ENCODE measurements around the gene PARD3.
A peak's percentile ranks its signal among the peaks of the same experiment; 100 is the strongest.

Gene PARD3

DNA sequence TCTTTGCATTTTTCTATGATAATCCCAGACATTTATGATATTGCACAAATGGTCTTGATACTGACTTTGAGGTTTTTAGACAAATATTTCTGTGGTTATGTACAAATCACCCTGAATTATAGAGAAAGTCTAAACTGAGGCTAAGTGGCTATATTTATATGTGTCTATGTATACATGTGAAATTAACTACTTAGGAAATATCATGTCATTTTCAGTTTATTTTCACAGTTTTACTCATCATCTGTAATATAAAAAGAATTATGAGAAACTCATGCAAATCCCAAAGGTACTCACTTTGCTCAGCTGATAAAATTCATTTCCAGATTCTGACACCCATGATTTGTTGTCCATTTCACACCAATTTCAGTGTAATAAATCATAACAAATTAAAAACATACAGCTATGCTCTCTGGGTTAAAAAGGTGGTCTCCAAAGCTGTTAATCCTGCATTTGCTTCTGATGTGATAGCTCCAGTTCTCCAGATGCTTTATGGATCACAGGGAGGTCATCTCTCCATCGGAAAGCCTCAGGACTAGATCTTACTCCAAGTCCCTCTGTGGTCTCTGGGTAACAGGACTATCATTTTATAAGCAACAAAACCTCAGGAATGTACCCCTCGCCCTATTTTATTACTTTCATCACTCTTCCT lies 673.9 kb downstream of the PARD3 start:
- TF ChIP-seq, protein P1, sequence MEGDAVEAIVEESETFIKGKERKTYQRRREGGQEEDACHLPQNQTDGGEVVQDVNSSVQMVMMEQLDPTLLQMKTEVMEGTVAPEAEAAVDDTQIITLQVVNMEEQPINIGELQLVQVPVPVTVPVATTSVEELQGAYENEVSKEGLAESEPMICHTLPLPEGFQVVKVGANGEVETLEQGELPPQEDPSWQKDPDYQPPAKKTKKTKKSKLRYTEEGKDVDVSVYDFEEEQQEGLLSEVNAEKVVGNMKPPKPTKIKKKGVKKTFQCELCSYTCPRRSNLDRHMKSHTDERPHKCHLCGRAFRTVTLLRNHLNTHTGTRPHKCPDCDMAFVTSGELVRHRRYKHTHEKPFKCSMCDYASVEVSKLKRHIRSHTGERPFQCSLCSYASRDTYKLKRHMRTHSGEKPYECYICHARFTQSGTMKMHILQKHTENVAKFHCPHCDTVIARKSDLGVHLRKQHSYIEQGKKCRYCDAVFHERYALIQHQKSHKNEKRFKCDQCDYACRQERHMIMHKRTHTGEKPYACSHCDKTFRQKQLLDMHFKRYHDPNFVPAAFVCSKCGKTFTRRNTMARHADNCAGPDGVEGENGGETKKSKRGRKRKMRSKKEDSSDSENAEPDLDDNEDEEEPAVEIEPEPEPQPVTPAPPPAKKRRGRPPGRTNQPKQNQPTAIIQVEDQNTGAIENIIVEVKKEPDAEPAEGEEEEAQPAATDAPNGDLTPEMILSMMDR (IDR thresholded peaks at IDR 0.05; ENCODE audit: insufficient read depth, low read length, poor library complexity, severe bottlenecking): no peak
- peak; percentile 64 for DNase-seq (ENCODE audit: extremely low read depth, insufficient read length)
- Histone ChIP-seq H3K4me3 (replicated peaks; ENCODE audit: low read depth, low read length) (no peak overlapping the region), H3K27me3 (replicated peaks; ENCODE audit: control insufficient read depth, insufficient read depth, low read length) (no peaks in the 10 kb centered on the region), H3K36me3 (ENCODE audit: control insufficient read depth, insufficient read depth, low read length) (no peaks in the 10 kb centered on the region)

GRCh38 chr10:34139559-34139958 lies 675.5 kb downstream of the PARD3 start:
- Histone ChIP-seq H3K4me3 (replicated peaks; ENCODE audit: low read depth, low read length) (no peak overlapping the region), H3K27me3 (replicated peaks; ENCODE audit: control insufficient read depth, insufficient read depth, low read length) (no peaks in the 10 kb centered on the region), H3K36me3 (ENCODE audit: control insufficient read depth, insufficient read depth, low read length) (no peaks in the 10 kb centered on the region)
- TF ChIP-seq, protein P1 (IDR thresholded peaks at IDR 0.05; ENCODE audit: insufficient read depth, low read length, poor library complexity, severe bottlenecking): no peak
- no peak for DNase-seq (ENCODE audit: extremely low read depth, insufficient read length)

DNA sequence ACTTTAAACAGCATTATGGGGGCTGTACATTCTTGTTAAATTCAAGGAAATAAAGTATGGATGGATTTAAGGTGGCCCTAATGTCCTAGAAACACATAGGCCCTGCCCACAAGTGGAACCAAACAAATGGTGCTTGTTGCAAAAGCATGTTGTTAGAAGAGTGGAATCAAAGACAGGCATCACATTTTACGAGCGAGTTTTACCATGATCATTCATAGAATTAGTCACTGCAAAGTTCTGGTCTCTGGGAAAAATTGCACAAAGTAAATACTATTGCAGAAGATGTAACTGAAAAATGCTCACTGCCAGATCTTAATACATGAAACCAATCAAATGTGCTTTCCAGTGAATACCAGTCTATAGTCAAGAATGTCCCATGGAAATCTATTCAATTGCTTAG lies 677.1 kb downstream of the PARD3 start:
- H3K36me3 ChIP-seq (ENCODE audit: control insufficient read depth, insufficient read depth, low read length): no peaks in the 10 kb centered on the region
- H3K4me3 ChIP-seq (replicated peaks; ENCODE audit: low read depth, low read length): no peak overlapping the region
- no peak for DNase-seq (ENCODE audit: extremely low read depth, insufficient read length)
- TF ChIP-seq, protein P1 (IDR thresholded peaks at IDR 0.05; ENCODE audit: insufficient read depth, low read length, poor library complexity, severe bottlenecking): no peak
- H3K27me3 ChIP-seq (replicated peaks; ENCODE audit: control insufficient read depth, insufficient read depth, low read length): no peaks in the 10 kb centered on the region

DNA sequence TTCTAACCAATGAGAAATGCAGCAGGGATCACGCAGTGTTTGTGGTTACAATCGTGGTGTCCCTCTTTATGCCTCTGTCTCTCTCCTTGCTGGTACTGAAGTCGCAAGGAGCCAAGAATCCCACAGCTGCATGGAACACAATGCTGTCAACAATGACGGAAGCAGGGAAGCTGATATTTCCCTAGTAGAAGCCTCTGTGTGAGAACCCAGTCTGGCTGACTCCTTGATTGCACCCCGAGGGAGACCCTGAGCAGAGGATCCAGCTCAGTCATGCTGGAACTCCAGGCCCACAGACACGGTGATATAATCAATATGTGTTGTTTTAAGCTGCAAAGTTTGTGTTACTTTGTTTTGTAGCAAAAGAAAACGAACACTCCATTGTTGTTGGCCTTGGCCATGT lies 677.9 kb downstream of the PARD3 start:
- H3K36me3 ChIP-seq (ENCODE audit: control insufficient read depth, insufficient read depth, low read length): no peaks in the 10 kb centered on the region
- no peak for DNase-seq (ENCODE audit: extremely low read depth, insufficient read length)
- no peaks in the 10 kb centered on the region for H3K27me3 ChIP-seq (replicated peaks; ENCODE audit: control insufficient read depth, insufficient read depth, low read length)
- no peak overlapping the region for H3K4me3 ChIP-seq (replicated peaks; ENCODE audit: low read depth, low read length)
- TF ChIP-seq, protein P1 (IDR thresholded peaks at IDR 0.05; ENCODE audit: insufficient read depth, low read length, poor library complexity, severe bottlenecking): no peak

DNA sequence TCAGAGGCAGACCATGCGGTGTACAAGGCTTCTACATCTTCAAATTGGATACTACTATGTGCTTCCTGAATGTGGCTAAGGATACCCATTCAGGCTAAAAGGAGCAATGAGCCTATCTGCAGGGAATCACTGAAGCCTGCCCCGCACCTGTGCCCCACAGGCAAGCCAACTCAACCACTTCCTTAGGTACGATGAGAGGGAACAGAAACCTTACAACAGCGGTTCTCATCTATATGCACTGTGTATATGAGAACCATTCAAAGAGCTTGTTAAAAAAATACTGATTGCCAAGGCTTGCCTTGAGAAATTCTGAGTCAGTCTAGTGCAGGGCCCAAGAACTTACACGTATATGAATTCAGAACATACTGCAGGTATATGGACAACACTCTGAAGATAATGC lies 679.6 kb downstream of the PARD3 start:
- Histone ChIP-seq H3K4me3 (replicated peaks; ENCODE audit: low read depth, low read length) (no peak overlapping the region), H3K27me3 (replicated peaks; ENCODE audit: control insufficient read depth, insufficient read depth, low read length) (no peaks in the 10 kb centered on the region), H3K36me3 (ENCODE audit: control insufficient read depth, insufficient read depth, low read length) (no peaks in the 10 kb centered on the region)
- TF ChIP-seq, protein P1 (IDR thresholded peaks at IDR 0.05; ENCODE audit: insufficient read depth, low read length, poor library complexity, severe bottlenecking): no peak
- peak; percentile 46 for DNase-seq (ENCODE audit: extremely low read depth, insufficient read length)

- Histone ChIP-seq H3K4me3 (replicated peaks; ENCODE audit: low read depth, low read length) (no peak overlapping the region), H3K36me3 (ENCODE audit: control insufficient read depth, insufficient read depth, low read length) (no peaks in the 10 kb centered on the region), H3K27me3 (replicated peaks; ENCODE audit: control insufficient read depth, insufficient read depth, low read length) (no peaks in the 10 kb centered on the region)
- DNase-seq (ENCODE audit: extremely low read depth, insufficient read length): no peak
- TF ChIP-seq, protein P1 (IDR thresholded peaks at IDR 0.05; ENCODE audit: insufficient read depth, low read length, poor library complexity, severe bottlenecking): no peak
Observed at GRCh38 chr10:34134602-34135001, 680.5 kb downstream of the PARD3 start.

Measured in GM06990 (cell line).